Liver (tissue), 9 donors: ENCODE results near the gene PGS1. TPM values are rescaled to one million over a fixed set of nuclear protein-coding genes. Genes with fewer than 3 reads are reported as not detected.

Source experiments
- DNase-seq: peaks from one replicate; pipeline ENCODE4 v3.0.0-alpha.2; 2017; ENCODE audit warnings: low spot score
- H3K27ac ChIP-seq, 2 donors: one replicate each; pipeline ENCODE4 v1.7.0; 2013; ENCODE audit warnings: inconsistent platforms in 2 of 2, low read length in 2 of 2, control low read depth in 1 of 2, low read depth in 1 of 2, mild to moderate bottlenecking in 1 of 2
- H3K27me3 ChIP-seq, 4 donors: one replicate each; pipeline versions ENCODE4 v1.6.1 to v1.7.0; 2013; ENCODE audit warnings: low read length in 3 of 4, inconsistent platforms in 1 of 4, mild to moderate bottlenecking in 1 of 4, moderate library complexity in 1 of 4; ENCODE audit not compliant: control insufficient read depth in 4 of 4, insufficient read depth in 4 of 4
- H3K36me3 ChIP-seq, 4 donors: one replicate each; pipeline versions ENCODE4 v1.6.1 to v1.7.0; 2013; ENCODE audit warnings: low read length in 3 of 4, mild to moderate bottlenecking in 3 of 4, low read depth in 1 of 4, moderate library complexity in 1 of 4; ENCODE audit not compliant: control insufficient read depth in 4 of 4, insufficient read depth in 3 of 4
- H3K4me1 ChIP-seq, 4 donors: one replicate each; pipeline versions ENCODE4 v1.6.1 to v1.7.0; 2013; ENCODE audit warnings: low read length in 3 of 4, mild to moderate bottlenecking in 3 of 4, moderate library complexity in 1 of 4; ENCODE audit not compliant: control insufficient read depth in 4 of 4, insufficient read depth in 4 of 4
- H3K4me3 ChIP-seq, 3 donors: one replicate each; pipeline versions ENCODE4 v1.6.1 to v1.7.0; 2013; ENCODE audit warnings: low read length in 3 of 3, control low read depth in 1 of 3, low read depth in 1 of 3, mild to moderate bottlenecking in 1 of 3
- H3K9ac ChIP-seq, 2 donors: one replicate each; pipeline ENCODE4 v1.7.0; 2013; ENCODE audit warnings: low read length in 2 of 2, mild to moderate bottlenecking in 2 of 2, moderate library complexity in 2 of 2, control low read depth in 1 of 2, low read depth in 1 of 2
- H3K9me3 ChIP-seq, 4 donors: one replicate each; pipeline versions ENCODE4 v1.6.1 to v1.7.0; 2013; ENCODE audit warnings: low read length in 3 of 4; ENCODE audit not compliant: control insufficient read depth in 4 of 4
- CTCF ChIP-seq: fragments of 150-350 bp; IDR thresholded peaks from 2 replicates; pipeline ENCODE4 v1.5.1; 2017; ENCODE audit warnings: improper control_type of control experiment, low read depth, low read length; ENCODE audit not compliant: missing input control
- EGR1 ChIP-seq, 2 donors: IDR thresholded peaks; 2 replicates each; pipeline ENCODE4 v1.6.1; 2016 to 2018; ENCODE audit warnings: antibody characterized with exemption in 2 of 2, low read depth in 2 of 2
- FOXA1 ChIP-seq: IDR thresholded peaks from 2 replicates; pipeline ENCODE4 v1.6.1; 2016; ENCODE audit warnings: antibody characterized with exemption
- FOXA2 ChIP-seq: IDR thresholded peaks from 2 replicates; pipeline ENCODE4 v1.6.1; 2016; ENCODE audit warnings: antibody characterized with exemption
- HNF4A ChIP-seq, 2 donors: conservative IDR thresholded peaks; 2 replicates each; pipeline ENCODE4 v1.6.1; 2016; ENCODE audit warnings: antibody characterized with exemption in 2 of 2, mild to moderate bottlenecking in 2 of 2
- HNF4G ChIP-seq: IDR thresholded peaks from 2 replicates; pipeline ENCODE4 v1.6.1; 2016; ENCODE audit warnings: antibody characterized with exemption
- JUND ChIP-seq, 2 donors: IDR thresholded peaks; 2 replicates each; pipeline ENCODE4 v1.6.1; 2016; ENCODE audit warnings: antibody characterized with exemption in 2 of 2
- NR2F2 ChIP-seq: IDR thresholded peaks from 2 replicates; pipeline ENCODE4 v1.6.1; 2016; ENCODE audit warnings: antibody characterized with exemption
- RAD21 ChIP-seq, 2 donors: IDR thresholded peaks; 2 replicates each; pipeline ENCODE4 v1.6.1; 2016; ENCODE audit warnings: antibody characterized with exemption in 2 of 2, mild to moderate bottlenecking in 2 of 2
- REST ChIP-seq: IDR thresholded peaks from 2 replicates; pipeline ENCODE4 v1.6.1; 2016; ENCODE audit warnings: antibody characterized with exemption, mild to moderate bottlenecking
- RXRA ChIP-seq, 2 donors: IDR thresholded peaks; 2 replicates each; pipeline ENCODE4 v1.6.1; 2017 to 2018; ENCODE audit warnings: antibody characterized with exemption in 2 of 2, mild to moderate bottlenecking in 1 of 2
- SP1 ChIP-seq: IDR thresholded peaks from 2 replicates; pipeline ENCODE4 v1.6.1; 2018; ENCODE audit warnings: antibody characterized with exemption, mild to moderate bottlenecking
- TAF1 ChIP-seq: conservative IDR thresholded peaks from 2 replicates; pipeline ENCODE4 v1.6.1; 2016; ENCODE audit warnings: antibody characterized with exemption, mild to moderate bottlenecking
- YY1 ChIP-seq: IDR thresholded peaks from 2 replicates; pipeline ENCODE4 v1.6.1; 2016; ENCODE audit warnings: antibody characterized with exemption, mild to moderate bottlenecking
- WGBS: extraction: QIAGEN DNeasy Blood & Tissue Kit; methylation state at CpG from one replicate; pipeline ENCODE4 v1.1.7; 2013; 5-methylcytosine and 5-hydroxymethylcytosine counted together
- polyA plus RNA-seq, 2 donors: library from polyadenylated mRNA; stranded (reverse) in 1 of 2; unstranded in 1 of 2; fragments of 200-250 nt in 1 of 2; fragments of >200 nt in 1 of 2; fragmentation: Nextera tagmentation in 1 of 2; extraction: Ambion mirVana in 1 of 2; gene quantifications; one replicate each; pipeline versions ENCODE4 v1.2.1 to v1.2.3, GENCODE V29; 2013 to 2015
- total RNA-seq, 2 donors: library from RNA; depleted of rRNA; stranded (reverse); fragments of >200 nt; gene quantifications; one replicate each; pipeline ENCODE4 v1.2.3, GENCODE V29; 2014
- TF ChIP-seq, protein P1 (sequence below): IDR thresholded peaks from 2 replicates; pipeline ENCODE4 v1.6.1; 2016; ENCODE audit warnings: antibody characterized with exemption
- TF ChIP-seq, protein P2 (sequence below): IDR thresholded peaks from 2 replicates; pipeline ENCODE4 v1.6.1; 2016; ENCODE audit warnings: antibody characterized with exemption
- donor health status: healthy.
- donor health status: healthy.
- donor health status: healthy.
- donor health status: healthy.
- donor health status: healthy.

Gene PGS1
- total and polyA plus RNA-seq, 4 donors = 8.1 to 24.1 (median 12.2) TPM

- DNase-seq = no peak
- no peaks in the 10 kb centered on the region for H3K27me3 ChIP-seq
- no peak overlapping the region for H3K27ac ChIP-seq
- H3K4me3 ChIP-seq = no peak overlapping the region
- H3K36me3 ChIP-seq = no peaks in the 10 kb centered on the region
- no peak for TF ChIP-seq JUND (IDR thresholded peaks at IDR 0.05)
- TF ChIP-seq NR2F2 = no peak
- TF ChIP-seq RXRA (IDR thresholded peaks at IDR 0.05) = no peak
- TF ChIP-seq, protein P1, sequence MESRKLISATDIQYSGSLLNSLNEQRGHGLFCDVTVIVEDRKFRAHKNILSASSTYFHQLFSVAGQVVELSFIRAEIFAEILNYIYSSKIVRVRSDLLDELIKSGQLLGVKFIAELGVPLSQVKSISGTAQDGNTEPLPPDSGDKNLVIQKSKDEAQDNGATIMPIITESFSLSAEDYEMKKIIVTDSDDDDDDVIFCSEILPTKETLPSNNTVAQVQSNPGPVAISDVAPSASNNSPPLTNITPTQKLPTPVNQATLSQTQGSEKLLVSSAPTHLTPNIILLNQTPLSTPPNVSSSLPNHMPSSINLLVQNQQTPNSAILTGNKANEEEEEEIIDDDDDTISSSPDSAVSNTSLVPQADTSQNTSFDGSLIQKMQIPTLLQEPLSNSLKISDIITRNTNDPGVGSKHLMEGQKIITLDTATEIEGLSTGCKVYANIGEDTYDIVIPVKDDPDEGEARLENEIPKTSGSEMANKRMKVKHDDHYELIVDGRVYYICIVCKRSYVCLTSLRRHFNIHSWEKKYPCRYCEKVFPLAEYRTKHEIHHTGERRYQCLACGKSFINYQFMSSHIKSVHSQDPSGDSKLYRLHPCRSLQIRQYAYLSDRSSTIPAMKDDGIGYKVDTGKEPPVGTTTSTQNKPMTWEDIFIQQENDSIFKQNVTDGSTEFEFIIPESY = no peak
- no peak for TF ChIP-seq FOXA2
- WGBS = 85% methylated on average over 19 of the region's 19 CpGs
- H3K9ac ChIP-seq = no peak overlapping the region
- H3K4me1 ChIP-seq = peaks cover 2 to 8% (median 6%) of the 10 kb centered on the region in 4 donors
- H3K9me3 ChIP-seq = no peaks in the 10 kb centered on the region
Observed at GRCh38 chr17:78337244-78338109, 41.0 kb upstream of the PGS1 start.

GRCh38 chr17:78338486-78339259, 39.8 kb upstream of the PGS1 start:
- Histone ChIP-seq H3K27me3 (no peaks in the 10 kb centered on the region), H3K9me3 (no peaks in the 10 kb centered on the region), H3K9ac (no peak overlapping the region), H3K27ac (no peak overlapping the region), H3K4me1 (peaks cover 2 to 18% (median 12%) of the 10 kb centered on the region in 4 donors), H3K4me3 (no peak overlapping the region), H3K36me3 (no peaks in the 10 kb centered on the region)
- TF ChIP-seq REST (no peak), HNF4A (conservative IDR thresholded peaks at IDR 0.05) (no peak), JUND (IDR thresholded peaks at IDR 0.05) (no peak), HNF4G (no peak), TAF1 (no peak), YY1 (no peak), CTCF (no peak), NR2F2 (no peak), FOXA1 (no peak), RAD21 (IDR thresholded peaks at IDR 0.05) (no peak), EGR1 (IDR thresholded peaks at IDR 0.05; ENCODE audit: low read depth in 2 of 2) (no peak), SP1 (no peak)
- TF ChIP-seq, protein P2, sequence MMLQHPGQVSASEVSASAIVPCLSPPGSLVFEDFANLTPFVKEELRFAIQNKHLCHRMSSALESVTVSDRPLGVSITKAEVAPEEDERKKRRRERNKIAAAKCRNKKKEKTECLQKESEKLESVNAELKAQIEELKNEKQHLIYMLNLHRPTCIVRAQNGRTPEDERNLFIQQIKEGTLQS = no peak
- TF ChIP-seq, protein P1 = no peak
- DNase-seq = no peak
- WGBS = 72% methylated on average over 11 of the region's 11 CpGs
